Left ventricle myocardium inferior (tissue), 1 donor: ENCODE results near the gene COPG2. TPM values are rescaled to one million over a fixed set of nuclear protein-coding genes. Genes with fewer than 3 reads are reported as not detected.
A peak's percentile ranks its signal among the peaks of the same experiment; 100 is the strongest.
"Not testable (repeated sequence)": the region's sequence is repeated elsewhere in the genome, so short reads cannot be mapped to it uniquely, and the experiment has no call there.

Source experiments
- DNase-seq: peaks from one replicate; pipeline ENCODE4 v3.0.0-alpha.2; 2020
- H3K27ac ChIP-seq: fragments of 200-600 bp; replicated peaks from 2 replicates; pipeline ENCODE4 v1.8.0; 2021
- H3K27me3 ChIP-seq: fragments of 200-600 bp; 2 replicates; pipeline ENCODE4 v1.8.0; 2021; ENCODE audit warnings: low read depth
- H3K36me3 ChIP-seq: fragments of 200-600 bp; 2 replicates; pipeline ENCODE4 v1.8.0; 2021
- H3K4me1 ChIP-seq: fragments of 200-600 bp; 2 replicates; pipeline ENCODE4 v1.8.0; 2021
- H3K4me3 ChIP-seq: fragments of 200-600 bp; 2 replicates; pipeline ENCODE4 v1.8.0; 2021; ENCODE audit warnings: mild to moderate bottlenecking, moderate library complexity
- H3K9me3 ChIP-seq: fragments of 200-600 bp; replicated peaks from 2 replicates; pipeline ENCODE4 v1.8.0; 2021
- CTCF ChIP-seq: fragments of 200-600 bp; IDR thresholded peaks from 2 replicates; pipeline ENCODE4 v1.8.0; 2021; ENCODE audit warnings: antibody characterized with exemption, mild to moderate bottlenecking, borderline replicate concordance
- intact Hi-C: fragments of 100-400 bp; cut with micrococcal nuclease; formaldehyde crosslinking; loops from one replicate; pipeline ENCODE4 v1.11.0; 2022
- total RNA-seq: library from RNA; stranded (reverse); fragmentation: NEBNext Ultra II Directional; extraction: Animal tissue kit (Norgen Biotek cat#: 25700); gene quantifications from one replicate; pipeline ENCODE4 v1.2.1, GENCODE V29; 2021
- donor health status: DM: no; HTN: yes; CAD: no; lungs with severe emphysema.

The COPG2 gene
- total RNA-seq, 1 donor from 2014 or later: 16.9 TPM

- TF ChIP-seq CTCF: no peak
- Histone ChIP-seq H3K27me3 (no peaks in the 10 kb centered on the region), H3K9me3 (no peaks in the 10 kb centered on the region), H3K4me1 (no peaks in the 10 kb centered on the region), H3K4me3 (no peak overlapping the region), H3K36me3 (peaks cover 28% of the 10 kb centered on the region), H3K27ac (no peak overlapping the region)
- no peak for DNase-seq
- intact Hi-C loops: no loop called here
These were observed 124.2 kb downstream of the COPG2 start for GRCh38 chr7:130544356-130544755.

- Histone ChIP-seq H3K4me3 (no peak overlapping the region), H3K27me3 (no peaks in the 10 kb centered on the region), H3K36me3 (peaks cover 24% of the 10 kb centered on the region), H3K9me3 (no peaks in the 10 kb centered on the region), H3K4me1 (no peaks in the 10 kb centered on the region), H3K27ac (peak overlapping the region; percentile 14)
- intact Hi-C loops: no loop called here
- no peak for TF ChIP-seq CTCF
- DNase-seq: no peak
These were observed 125.0 kb downstream of the COPG2 start for GRCh38 chr7:130543487-130544010.

- H3K27ac ChIP-seq, H3K9me3 ChIP-seq, DNase-seq, intact Hi-C loops, H3K4me1 ChIP-seq, H3K27me3 ChIP-seq, H3K4me3 ChIP-seq: not testable (repeated sequence)
- H3K36me3 ChIP-seq: peaks cover 15% of the 10 kb centered on the region
These were observed 126.3 kb downstream of the COPG2 start for GRCh38 chr7:130542297-130542696.

GRCh38 chr7:130541287-130541686 lies 127.3 kb downstream of the COPG2 start:
- intact Hi-C loops, H3K9me3 ChIP-seq, DNase-seq, H3K4me3 ChIP-seq, H3K36me3 ChIP-seq, H3K4me1 ChIP-seq, H3K27ac ChIP-seq, H3K27me3 ChIP-seq: not testable (repeated sequence)

GRCh38 chr7:130537894-130538293 lies 130.7 kb downstream of the COPG2 start:
- H3K27me3 ChIP-seq, DNase-seq, H3K9me3 ChIP-seq, intact Hi-C loops, H3K4me3 ChIP-seq, H3K27ac ChIP-seq, H3K4me1 ChIP-seq: not testable (repeated sequence)
- peaks cover 10% of the 10 kb centered on the region for H3K36me3 ChIP-seq

GRCh38 chr7:130529417-130529816 lies 139.1 kb downstream of the COPG2 start:
- no peak overlapping the region for H3K27ac ChIP-seq
- no peaks in the 10 kb centered on the region for H3K27me3 ChIP-seq
- H3K4me1 ChIP-seq: no peaks in the 10 kb centered on the region
- H3K4me3 ChIP-seq: no peak overlapping the region
- H3K36me3 ChIP-seq: peaks cover 10% of the 10 kb centered on the region
- no peak for DNase-seq
- intact Hi-C loops: no loop called here
- no peaks in the 10 kb centered on the region for H3K9me3 ChIP-seq
- no peak for TF ChIP-seq CTCF

- H3K9me3 ChIP-seq, H3K36me3 ChIP-seq, H3K4me1 ChIP-seq, intact Hi-C loops, H3K4me3 ChIP-seq, H3K27me3 ChIP-seq, H3K27ac ChIP-seq, DNase-seq: not testable (repeated sequence)
These were observed 140.7 kb downstream of the COPG2 start for GRCh38 chr7:130527752-130528355.
